ENCODE results near the gene GGACT.

Gene GGACT

GRCh38 chr13:100600461-100600860 is 11.9 kb upstream of the GGACT start:
- TF ChIP-seq, protein P1, sequence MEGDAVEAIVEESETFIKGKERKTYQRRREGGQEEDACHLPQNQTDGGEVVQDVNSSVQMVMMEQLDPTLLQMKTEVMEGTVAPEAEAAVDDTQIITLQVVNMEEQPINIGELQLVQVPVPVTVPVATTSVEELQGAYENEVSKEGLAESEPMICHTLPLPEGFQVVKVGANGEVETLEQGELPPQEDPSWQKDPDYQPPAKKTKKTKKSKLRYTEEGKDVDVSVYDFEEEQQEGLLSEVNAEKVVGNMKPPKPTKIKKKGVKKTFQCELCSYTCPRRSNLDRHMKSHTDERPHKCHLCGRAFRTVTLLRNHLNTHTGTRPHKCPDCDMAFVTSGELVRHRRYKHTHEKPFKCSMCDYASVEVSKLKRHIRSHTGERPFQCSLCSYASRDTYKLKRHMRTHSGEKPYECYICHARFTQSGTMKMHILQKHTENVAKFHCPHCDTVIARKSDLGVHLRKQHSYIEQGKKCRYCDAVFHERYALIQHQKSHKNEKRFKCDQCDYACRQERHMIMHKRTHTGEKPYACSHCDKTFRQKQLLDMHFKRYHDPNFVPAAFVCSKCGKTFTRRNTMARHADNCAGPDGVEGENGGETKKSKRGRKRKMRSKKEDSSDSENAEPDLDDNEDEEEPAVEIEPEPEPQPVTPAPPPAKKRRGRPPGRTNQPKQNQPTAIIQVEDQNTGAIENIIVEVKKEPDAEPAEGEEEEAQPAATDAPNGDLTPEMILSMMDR (IDR thresholded peaks at IDR 0.05; ENCODE audit: unreplicated experiment in 3 of 3) = no peak
- peaks cover 41% of the 10 kb centered on the region for H3K4me1 Mint-ChIP-seq
- no peak overlapping the region for H3K4me3 Mint-ChIP-seq
- H3K27me3 Mint-ChIP-seq (ENCODE audit: low read depth) = peaks cover under 1% of the 10 kb centered on the region
- no peaks in the 10 kb centered on the region for H3K9me3 Mint-ChIP-seq
- H3K36me3 Mint-ChIP-seq (ENCODE audit: low read depth) = peaks cover 25% of the 10 kb centered on the region
- peak overlapping the region in 1 of 3 experiments; percentile 7 for H3K27ac Mint-ChIP-seq

DNA sequence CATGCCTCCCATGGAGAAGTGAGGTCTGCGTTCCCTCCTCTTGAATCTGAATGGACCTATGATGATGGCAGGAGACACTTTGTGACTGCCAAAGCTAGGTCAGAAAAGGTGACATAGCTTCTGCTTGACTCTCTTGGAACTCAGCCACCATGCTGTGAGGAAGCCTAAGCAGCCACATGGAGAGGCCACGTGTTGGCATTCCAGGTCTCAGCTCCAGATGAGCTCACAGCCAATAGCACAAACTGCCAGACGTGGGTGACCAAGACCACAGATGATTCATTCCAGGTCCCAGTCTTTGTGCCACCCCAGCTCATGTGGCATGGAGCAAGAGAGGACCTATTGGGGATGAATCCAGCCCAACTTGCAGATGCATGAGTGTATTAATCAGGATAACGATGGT is 8.7 kb upstream of the GGACT start:
- TF ChIP-seq, protein P1 (IDR thresholded peaks at IDR 0.05; ENCODE audit: unreplicated experiment in 3 of 3) = no peak
- no peaks in the 10 kb centered on the region for H3K36me3 Mint-ChIP-seq (ENCODE audit: low read depth)
- peaks cover 11% of the 10 kb centered on the region for H3K4me1 Mint-ChIP-seq
- H3K27me3 Mint-ChIP-seq (ENCODE audit: low read depth) = peaks cover 10% of the 10 kb centered on the region
- no peak overlapping the region for H3K4me3 Mint-ChIP-seq
- no peaks in the 10 kb centered on the region for H3K9me3 Mint-ChIP-seq
- no peak overlapping the region for H3K27ac Mint-ChIP-seq

DNA sequence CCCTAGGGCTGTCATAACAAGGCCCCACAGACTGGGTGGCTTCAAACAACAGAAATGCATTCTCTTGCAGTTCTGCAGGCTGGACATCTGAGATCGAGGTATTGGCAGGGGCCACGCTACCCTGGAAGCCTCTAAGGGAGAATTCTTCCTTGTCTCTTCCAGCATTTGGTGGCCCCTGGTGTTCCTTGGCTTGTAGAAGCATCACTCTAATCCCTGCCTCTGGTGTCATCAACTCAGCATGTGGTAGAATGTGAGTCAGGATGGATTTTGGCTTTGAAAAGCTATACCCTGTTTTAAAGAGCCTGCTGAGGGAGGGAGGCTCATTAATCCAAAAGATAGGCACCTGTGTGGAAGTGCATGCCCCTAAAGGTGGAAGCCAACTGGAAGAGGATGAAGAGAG is 7.9 kb upstream of the GGACT start:
- H3K4me1 Mint-ChIP-seq = peaks cover 9% of the 10 kb centered on the region
- no peak overlapping the region for H3K27ac Mint-ChIP-seq
- no peaks in the 10 kb centered on the region for H3K9me3 Mint-ChIP-seq
- peaks cover 10% of the 10 kb centered on the region for H3K27me3 Mint-ChIP-seq (ENCODE audit: low read depth)
- no peak overlapping the region for H3K4me3 Mint-ChIP-seq
- TF ChIP-seq, protein P1 (IDR thresholded peaks at IDR 0.05; ENCODE audit: unreplicated experiment in 3 of 3) = no peak
- H3K36me3 Mint-ChIP-seq (ENCODE audit: low read depth) = no peaks in the 10 kb centered on the region

DNA sequence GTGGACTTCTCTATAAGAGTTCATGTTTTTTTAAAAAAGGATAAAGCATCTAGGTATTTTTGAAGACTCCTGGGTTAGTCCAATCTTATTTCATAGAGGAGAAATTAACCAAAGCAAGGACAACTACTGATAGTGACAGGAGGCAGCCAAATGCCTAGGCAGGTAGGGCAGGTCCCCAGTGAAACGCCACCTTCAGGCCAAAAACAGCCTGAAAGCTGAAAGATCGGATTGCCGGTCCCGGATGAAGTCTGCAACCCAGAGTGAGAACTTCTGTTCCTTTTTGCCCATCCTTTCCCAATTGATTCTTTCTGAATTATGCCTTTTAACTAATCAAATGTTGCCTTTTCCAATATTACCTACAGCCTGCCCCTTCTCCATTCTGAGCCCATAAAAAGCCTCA is 6.1 kb upstream of the GGACT start:
- H3K9me3 Mint-ChIP-seq = no peaks in the 10 kb centered on the region
- TF ChIP-seq, protein P1 (IDR thresholded peaks at IDR 0.05; ENCODE audit: unreplicated experiment in 3 of 3) = peak in 2 of 3 experiments; percentile 19 to 28
- no peaks in the 10 kb centered on the region for H3K36me3 Mint-ChIP-seq (ENCODE audit: low read depth)
- no peak overlapping the region for H3K4me3 Mint-ChIP-seq
- H3K4me1 Mint-ChIP-seq = no peaks in the 10 kb centered on the region
- no peak overlapping the region for H3K27ac Mint-ChIP-seq
- peaks cover 10% of the 10 kb centered on the region for H3K27me3 Mint-ChIP-seq (ENCODE audit: low read depth)

DNA sequence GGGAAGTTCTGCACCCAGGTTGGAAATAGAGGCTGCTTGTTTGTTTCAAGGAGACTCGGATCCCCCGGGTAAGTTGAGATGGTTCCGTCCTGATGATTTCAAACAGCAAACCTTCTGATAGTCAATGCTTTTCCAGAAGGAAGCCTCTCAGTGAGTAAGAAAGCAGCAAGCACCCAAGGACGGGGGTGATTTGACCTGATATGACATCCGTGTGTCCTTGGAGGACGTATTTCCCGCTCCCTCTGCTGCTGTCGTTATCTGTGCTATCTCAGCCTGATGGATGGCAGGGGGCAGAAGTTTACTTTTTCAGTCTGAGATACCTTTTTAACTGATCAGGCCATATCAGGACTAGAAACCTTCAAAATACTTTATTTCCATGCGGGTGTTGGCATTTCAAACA is 5.7 kb upstream of the GGACT start:
- H3K36me3 Mint-ChIP-seq (ENCODE audit: low read depth) = no peaks in the 10 kb centered on the region
- H3K9me3 Mint-ChIP-seq = no peaks in the 10 kb centered on the region
- H3K4me1 Mint-ChIP-seq = no peaks in the 10 kb centered on the region
- no peak overlapping the region for H3K4me3 Mint-ChIP-seq
- TF ChIP-seq, protein P1 (IDR thresholded peaks at IDR 0.05; ENCODE audit: unreplicated experiment in 3 of 3) = no peak
- H3K27ac Mint-ChIP-seq = no peak overlapping the region
- peaks cover 12% of the 10 kb centered on the region for H3K27me3 Mint-ChIP-seq (ENCODE audit: low read depth)

GRCh38 chr13:100589178-100589725 is 663 bp upstream of the GGACT start:
- peak overlapping the region; percentile 85 to 91 (median 88) for H3K4me3 Mint-ChIP-seq
- H3K4me1 Mint-ChIP-seq = peaks cover 8% of the 10 kb centered on the region
- TF ChIP-seq, protein P1 (IDR thresholded peaks at IDR 0.05; ENCODE audit: unreplicated experiment in 3 of 3) = no peak
- no peaks in the 10 kb centered on the region for H3K36me3 Mint-ChIP-seq (ENCODE audit: low read depth)
- peak overlapping the region; percentile 23 to 65 (median 45) for H3K27ac Mint-ChIP-seq
- H3K9me3 Mint-ChIP-seq = no peaks in the 10 kb centered on the region
- peaks cover 7% of the 10 kb centered on the region for H3K27me3 Mint-ChIP-seq (ENCODE audit: low read depth)

Data from nephron (organoid).